Neural cell (in vitro differentiated cells): ENCODE results near the gene PTPRQ.

Experiments used
- EP300 ChIP-seq: fragments of 450-650 bp; conservative IDR thresholded peaks from 2 replicates; pipeline ENCODE4 v1.6.1; 2014; ENCODE audit warnings: antibody characterized with exemption, mild to moderate bottlenecking, moderate library complexity; ENCODE audit not compliant: poor library complexity, severe bottlenecking
- EZH2 ChIP-seq: fragments of 200-600, 300-800 bp; shearing (Covaris generic), sonication (generic); IDR thresholded peaks from 2 replicates; pipeline ENCODE4 v1.6.1; 2014; ENCODE audit warnings: antibody characterized with exemption, low read length, borderline replicate concordance, mild to moderate bottlenecking; ENCODE audit not compliant: insufficient read depth, poor library complexity, severe bottlenecking
- MXI1 ChIP-seq: fragments of 450-650 bp; conservative IDR thresholded peaks from 2 replicates; pipeline ENCODE4 v1.6.1; 2014; ENCODE audit warnings: antibody characterized with exemption, mild to moderate bottlenecking; ENCODE audit not compliant: poor library complexity, severe bottlenecking
- POLR2AphosphoS5 ChIP-seq: IDR thresholded peaks from 2 replicates; pipeline ENCODE4 v1.6.1; 2012
- RAD21 ChIP-seq: fragments of 450-650 bp; conservative IDR thresholded peaks from 2 replicates; pipeline ENCODE4 v1.6.1; 2014; ENCODE audit warnings: antibody characterized with exemption, mild to moderate bottlenecking, moderate library complexity
- SMC3 ChIP-seq: fragments of 450-650 bp; conservative IDR thresholded peaks from 2 replicates; pipeline ENCODE4 v1.6.1; 2014; ENCODE audit warnings: antibody characterized with exemption, mild to moderate bottlenecking, moderate library complexity; ENCODE audit not compliant: poor library complexity
- TF ChIP-seq, protein P1 (sequence below): fragments of 450-650 bp; IDR thresholded peaks from 2 replicates; pipeline ENCODE4 v1.5.1; 2014; ENCODE audit warnings: antibody characterized with exemption, mild to moderate bottlenecking, moderate library complexity; ENCODE audit not compliant: poor library complexity, severe bottlenecking
- TF ChIP-seq, protein P2 (sequence below): IDR thresholded peaks from 2 replicates; pipeline ENCODE4 v1.6.1; 2012; ENCODE audit warnings: borderline replicate concordance

DNA sequence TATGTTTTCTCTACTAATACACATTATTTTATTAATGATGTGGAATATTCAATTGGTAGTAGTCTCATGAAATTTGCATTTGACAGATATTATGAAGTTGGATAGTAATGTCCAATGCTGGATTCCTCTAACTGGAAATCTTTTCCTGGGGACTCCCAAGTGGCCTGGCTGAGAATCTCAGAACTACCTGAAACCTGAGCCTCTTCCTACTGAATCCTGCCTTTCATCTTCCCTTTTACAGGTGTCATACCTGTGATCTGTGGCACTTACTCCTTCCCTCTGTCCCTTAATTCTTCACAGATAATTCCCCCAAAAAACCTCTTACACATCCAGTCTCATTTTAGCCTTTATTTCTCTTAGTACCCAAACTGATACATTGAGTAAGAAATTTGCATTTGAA is 173.7 kb downstream of the PTPRQ start:
- TF ChIP-seq, protein P1, sequence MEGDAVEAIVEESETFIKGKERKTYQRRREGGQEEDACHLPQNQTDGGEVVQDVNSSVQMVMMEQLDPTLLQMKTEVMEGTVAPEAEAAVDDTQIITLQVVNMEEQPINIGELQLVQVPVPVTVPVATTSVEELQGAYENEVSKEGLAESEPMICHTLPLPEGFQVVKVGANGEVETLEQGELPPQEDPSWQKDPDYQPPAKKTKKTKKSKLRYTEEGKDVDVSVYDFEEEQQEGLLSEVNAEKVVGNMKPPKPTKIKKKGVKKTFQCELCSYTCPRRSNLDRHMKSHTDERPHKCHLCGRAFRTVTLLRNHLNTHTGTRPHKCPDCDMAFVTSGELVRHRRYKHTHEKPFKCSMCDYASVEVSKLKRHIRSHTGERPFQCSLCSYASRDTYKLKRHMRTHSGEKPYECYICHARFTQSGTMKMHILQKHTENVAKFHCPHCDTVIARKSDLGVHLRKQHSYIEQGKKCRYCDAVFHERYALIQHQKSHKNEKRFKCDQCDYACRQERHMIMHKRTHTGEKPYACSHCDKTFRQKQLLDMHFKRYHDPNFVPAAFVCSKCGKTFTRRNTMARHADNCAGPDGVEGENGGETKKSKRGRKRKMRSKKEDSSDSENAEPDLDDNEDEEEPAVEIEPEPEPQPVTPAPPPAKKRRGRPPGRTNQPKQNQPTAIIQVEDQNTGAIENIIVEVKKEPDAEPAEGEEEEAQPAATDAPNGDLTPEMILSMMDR, result no peak
- TF ChIP-seq, protein P2, sequence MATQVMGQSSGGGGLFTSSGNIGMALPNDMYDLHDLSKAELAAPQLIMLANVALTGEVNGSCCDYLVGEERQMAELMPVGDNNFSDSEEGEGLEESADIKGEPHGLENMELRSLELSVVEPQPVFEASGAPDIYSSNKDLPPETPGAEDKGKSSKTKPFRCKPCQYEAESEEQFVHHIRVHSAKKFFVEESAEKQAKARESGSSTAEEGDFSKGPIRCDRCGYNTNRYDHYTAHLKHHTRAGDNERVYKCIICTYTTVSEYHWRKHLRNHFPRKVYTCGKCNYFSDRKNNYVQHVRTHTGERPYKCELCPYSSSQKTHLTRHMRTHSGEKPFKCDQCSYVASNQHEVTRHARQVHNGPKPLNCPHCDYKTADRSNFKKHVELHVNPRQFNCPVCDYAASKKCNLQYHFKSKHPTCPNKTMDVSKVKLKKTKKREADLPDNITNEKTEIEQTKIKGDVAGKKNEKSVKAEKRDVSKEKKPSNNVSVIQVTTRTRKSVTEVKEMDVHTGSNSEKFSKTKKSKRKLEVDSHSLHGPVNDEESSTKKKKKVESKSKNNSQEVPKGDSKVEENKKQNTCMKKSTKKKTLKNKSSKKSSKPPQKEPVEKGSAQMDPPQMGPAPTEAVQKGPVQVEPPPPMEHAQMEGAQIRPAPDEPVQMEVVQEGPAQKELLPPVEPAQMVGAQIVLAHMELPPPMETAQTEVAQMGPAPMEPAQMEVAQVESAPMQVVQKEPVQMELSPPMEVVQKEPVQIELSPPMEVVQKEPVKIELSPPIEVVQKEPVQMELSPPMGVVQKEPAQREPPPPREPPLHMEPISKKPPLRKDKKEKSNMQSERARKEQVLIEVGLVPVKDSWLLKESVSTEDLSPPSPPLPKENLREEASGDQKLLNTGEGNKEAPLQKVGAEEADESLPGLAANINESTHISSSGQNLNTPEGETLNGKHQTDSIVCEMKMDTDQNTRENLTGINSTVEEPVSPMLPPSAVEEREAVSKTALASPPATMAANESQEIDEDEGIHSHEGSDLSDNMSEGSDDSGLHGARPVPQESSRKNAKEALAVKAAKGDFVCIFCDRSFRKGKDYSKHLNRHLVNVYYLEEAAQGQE, result no peak
- TF ChIP-seq SMC3, result no peak
- TF ChIP-seq EP300, result no peak
- TF ChIP-seq RAD21, result no peak
- TF ChIP-seq POLR2AphosphoS5, result no peak
- TF ChIP-seq MXI1, result no peak
- no peak for TF ChIP-seq EZH2
